GM19452 (cell line): Measurements from ENCODE around the gene ZNF747.

ENCODE experiments used
- ATAC-seq: cut with Tn5 transposase; IDR thresholded peaks from one replicate; pipeline ENCODE4 v1.9.1; 2021; ENCODE audit not compliant: unreplicated experiment

Gene ZNF747

GRCh38 chr16:30519120-30520049 lies 15.3 kb downstream of the ZNF747 start:
- ATAC-seq, result no peak

- no peak for ATAC-seq
These were observed 16.1 kb downstream of the ZNF747 start for GRCh38 chr16:30518552-30518951.

GRCh38 chr16:30515275-30515674 lies 19.4 kb downstream of the ZNF747 start:
- no peak for ATAC-seq

GRCh38 chr16:30511509-30511908 lies 23.1 kb downstream of the ZNF747 start:
- no peak for ATAC-seq

- no peak for ATAC-seq
These were observed 24.2 kb downstream of the ZNF747 start for GRCh38 chr16:30510376-30510938.

GRCh38 chr16:30509081-30509765 lies 25.4 kb downstream of the ZNF747 start:
- ATAC-seq, result no peak

- ATAC-seq, result no peak
These were observed 31.0 kb downstream of the ZNF747 start for GRCh38 chr16:30503403-30504296.

GRCh38 chr16:30499284-30499683 lies 35.4 kb downstream of the ZNF747 start:
- no peak for ATAC-seq

GRCh38 chr16:30494709-30495108 lies 39.9 kb downstream of the ZNF747 start:
- ATAC-seq, result no peak

GRCh38 chr16:30493941-30494488 lies 40.6 kb downstream of the ZNF747 start:
- no peak for ATAC-seq

- no peak for ATAC-seq
These were observed 42.8 kb downstream of the ZNF747 start for GRCh38 chr16:30491744-30492308.

- no peak for ATAC-seq
These were observed 43.4 kb downstream of the ZNF747 start for GRCh38 chr16:30491229-30491628.

GRCh38 chr16:30490210-30490609 lies 44.4 kb downstream of the ZNF747 start:
- no peak for ATAC-seq

GRCh38 chr16:30488764-30489605 lies 45.7 kb downstream of the ZNF747 start:
- no peak for ATAC-seq

GRCh38 chr16:30485818-30486436 lies 48.7 kb downstream of the ZNF747 start:
- ATAC-seq, result no peak

GRCh38 chr16:30484887-30485286 lies 49.8 kb downstream of the ZNF747 start:
- no peak for ATAC-seq

- ATAC-seq, result no peak
These were observed 52.3 kb downstream of the ZNF747 start for GRCh38 chr16:30482366-30482765.

GRCh38 chr16:30481381-30481780 lies 53.3 kb downstream of the ZNF747 start:
- ATAC-seq, result no peak
